Measurements from ENCODE around the gene NIBAN1. TPM values are rescaled to one million over a fixed set of nuclear protein-coding genes. Genes with fewer than 3 reads are reported as not detected.
"Not testable (repeated sequence)": the region's sequence is repeated elsewhere in the genome, so short reads cannot be mapped to it uniquely, and the experiment has no call there.

NIBAN1 gene
- total RNA-seq, 1 donor = 66.2 TPM

GRCh38 chr1:185015631-185016030, 41.3 kb upstream of the NIBAN1 start:
- Histone ChIP-seq H4K20me1 (ENCODE audit: insufficient read depth, low read length) (no peaks in the 10 kb centered on the region), H3K79me2 (ENCODE audit: insufficient read depth, low read length) (no peaks in the 10 kb centered on the region), H3K27me3 (ENCODE audit: insufficient read depth, low read length) (no peaks in the 10 kb centered on the region), H3K4me1 (ENCODE audit: insufficient read depth, low read length) (peaks cover 11% of the 10 kb centered on the region), H3K36me3 (ENCODE audit: insufficient read depth, low read length) (no peaks in the 10 kb centered on the region), H3K4me2 (ENCODE audit: insufficient read depth, low read length) (no peak overlapping the region), H3K27ac (ENCODE audit: low read depth, low read length) (no peak overlapping the region), H3K9me3 (ENCODE audit: low read depth, low read length) (no peaks in the 10 kb centered on the region), H3K4me3 (ENCODE audit: insufficient read depth, low read length) (no peak overlapping the region), H2AFZ (ENCODE audit: low read length) (no peak overlapping the region)
- no peak for TF ChIP-seq CTCF (IDR thresholded peaks at IDR 0.05; ENCODE audit: extremely low read depth, low read depth, low read length)
- DNase-seq (ENCODE audit: insufficient read length, low spot score, missing footprints) = no peak

- no peaks in the 10 kb centered on the region for H3K79me2 ChIP-seq (ENCODE audit: insufficient read depth, low read length)
- H2AFZ ChIP-seq (ENCODE audit: low read length) = no peak overlapping the region
- TF ChIP-seq CTCF (IDR thresholded peaks at IDR 0.05; ENCODE audit: extremely low read depth, low read depth, low read length) = no peak
- H3K4me1 ChIP-seq (ENCODE audit: insufficient read depth, low read length) = peaks cover 11% of the 10 kb centered on the region
- H3K27ac ChIP-seq (ENCODE audit: low read depth, low read length) = no peak overlapping the region
- no peaks in the 10 kb centered on the region for H3K36me3 ChIP-seq (ENCODE audit: insufficient read depth, low read length)
- no peaks in the 10 kb centered on the region for H3K9me3 ChIP-seq (ENCODE audit: low read depth, low read length)
- H3K4me3 ChIP-seq (ENCODE audit: insufficient read depth, low read length) = no peak overlapping the region
- no peaks in the 10 kb centered on the region for H4K20me1 ChIP-seq (ENCODE audit: insufficient read depth, low read length)
- H3K27me3 ChIP-seq (ENCODE audit: insufficient read depth, low read length) = no peaks in the 10 kb centered on the region
- H3K4me2 ChIP-seq (ENCODE audit: insufficient read depth, low read length) = no peak overlapping the region
- DNase-seq (ENCODE audit: insufficient read length, low spot score, missing footprints) = no peak
Observed at GRCh38 chr1:185014941-185015340, 40.6 kb upstream of the NIBAN1 start.

GRCh38 chr1:185010361-185010760, 36.1 kb upstream of the NIBAN1 start:
- Histone ChIP-seq H4K20me1 (ENCODE audit: insufficient read depth, low read length) (no peaks in the 10 kb centered on the region), H3K4me3 (ENCODE audit: insufficient read depth, low read length) (no peak overlapping the region), H3K4me1 (ENCODE audit: insufficient read depth, low read length) (no peaks in the 10 kb centered on the region), H3K27ac (ENCODE audit: low read depth, low read length) (no peak overlapping the region), H3K79me2 (ENCODE audit: insufficient read depth, low read length) (no peaks in the 10 kb centered on the region), H3K27me3 (ENCODE audit: insufficient read depth, low read length) (peaks cover 3% of the 10 kb centered on the region), H2AFZ (ENCODE audit: low read length) (no peak overlapping the region), H3K36me3 (ENCODE audit: insufficient read depth, low read length) (no peaks in the 10 kb centered on the region), H3K9me3 (ENCODE audit: low read depth, low read length) (no peaks in the 10 kb centered on the region), H3K4me2 (ENCODE audit: insufficient read depth, low read length) (no peak overlapping the region)
- TF ChIP-seq CTCF (IDR thresholded peaks at IDR 0.05; ENCODE audit: extremely low read depth, low read depth, low read length) = no peak
- DNase-seq (ENCODE audit: insufficient read length, low spot score, missing footprints) = no peak

GRCh38 chr1:185008838-185009237, 34.5 kb upstream of the NIBAN1 start:
- no peaks in the 10 kb centered on the region for H4K20me1 ChIP-seq (ENCODE audit: insufficient read depth, low read length)
- no peak overlapping the region for H2AFZ ChIP-seq (ENCODE audit: low read length)
- no peaks in the 10 kb centered on the region for H3K4me1 ChIP-seq (ENCODE audit: insufficient read depth, low read length)
- no peaks in the 10 kb centered on the region for H3K79me2 ChIP-seq (ENCODE audit: insufficient read depth, low read length)
- no peak overlapping the region for H3K4me3 ChIP-seq (ENCODE audit: insufficient read depth, low read length)
- no peak overlapping the region for H3K4me2 ChIP-seq (ENCODE audit: insufficient read depth, low read length)
- DNase-seq (ENCODE audit: insufficient read length, low spot score, missing footprints) = no peak
- H3K27ac ChIP-seq (ENCODE audit: low read depth, low read length) = no peak overlapping the region
- H3K9me3 ChIP-seq (ENCODE audit: low read depth, low read length) = no peaks in the 10 kb centered on the region
- peaks cover 3% of the 10 kb centered on the region for H3K27me3 ChIP-seq (ENCODE audit: insufficient read depth, low read length)
- no peaks in the 10 kb centered on the region for H3K36me3 ChIP-seq (ENCODE audit: insufficient read depth, low read length)
- TF ChIP-seq CTCF (IDR thresholded peaks at IDR 0.05; ENCODE audit: extremely low read depth, low read depth, low read length) = no peak

GRCh38 chr1:185001312-185001880, 27.1 kb upstream of the NIBAN1 start:
- not testable (repeated sequence) for H3K27ac ChIP-seq (ENCODE audit: low read depth, low read length); H3K4me3 ChIP-seq (ENCODE audit: insufficient read depth, low read length); H4K20me1 ChIP-seq (ENCODE audit: insufficient read depth, low read length); H3K9me3 ChIP-seq (ENCODE audit: low read depth, low read length); H3K36me3 ChIP-seq (ENCODE audit: insufficient read depth, low read length); DNase-seq (ENCODE audit: insufficient read length, low spot score, missing footprints); H3K79me2 ChIP-seq (ENCODE audit: insufficient read depth, low read length); H3K27me3 ChIP-seq (ENCODE audit: insufficient read depth, low read length); H3K4me1 ChIP-seq (ENCODE audit: insufficient read depth, low read length); H3K4me2 ChIP-seq (ENCODE audit: insufficient read depth, low read length); H2AFZ ChIP-seq (ENCODE audit: low read length)

GRCh38 chr1:184999974-185000373, 25.7 kb upstream of the NIBAN1 start:
- not testable (repeated sequence) for H4K20me1 ChIP-seq (ENCODE audit: insufficient read depth, low read length); H3K36me3 ChIP-seq (ENCODE audit: insufficient read depth, low read length); H3K4me3 ChIP-seq (ENCODE audit: insufficient read depth, low read length); H3K9me3 ChIP-seq (ENCODE audit: low read depth, low read length); H3K27me3 ChIP-seq (ENCODE audit: insufficient read depth, low read length); H3K27ac ChIP-seq (ENCODE audit: low read depth, low read length); H3K4me2 ChIP-seq (ENCODE audit: insufficient read depth, low read length); H3K4me1 ChIP-seq (ENCODE audit: insufficient read depth, low read length); H2AFZ ChIP-seq (ENCODE audit: low read length); DNase-seq (ENCODE audit: insufficient read length, low spot score, missing footprints); H3K79me2 ChIP-seq (ENCODE audit: insufficient read depth, low read length)

Measured in osteoblast (primary cell).